SH-SY5Y (cell line): ENCODE measurements around the gene DMGDH.

Source experiments
- GATA2 ChIP-seq: IDR thresholded peaks from 2 replicates; pipeline ENCODE4 v1.6.1; 2011; ENCODE audit warnings: mild to moderate bottlenecking, low read depth, low read length
- GATA3 ChIP-seq: IDR thresholded peaks from 2 replicates; pipeline ENCODE4 v1.6.1; 2011; ENCODE audit warnings: low read depth, mild to moderate bottlenecking, low read length, moderate library complexity

DNA sequence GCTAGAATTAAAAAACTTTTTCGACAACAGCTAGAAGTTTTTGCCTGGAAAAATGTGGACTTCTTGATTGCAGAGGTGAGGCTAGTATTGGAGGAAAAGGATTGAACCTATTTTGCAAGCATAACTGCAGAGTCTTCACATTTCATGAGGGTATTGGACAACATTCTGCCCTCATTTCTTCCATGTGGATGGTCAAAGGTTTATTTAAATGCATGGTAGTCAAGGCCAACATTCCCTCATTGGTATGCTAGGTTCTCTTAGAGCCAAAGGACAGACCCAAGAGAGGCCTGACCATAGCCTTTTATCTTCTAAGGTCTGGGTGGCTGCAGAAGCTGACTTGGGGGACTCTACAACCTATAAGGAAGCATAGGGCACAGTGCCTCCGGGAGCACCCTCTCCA, 11.3 kb upstream of the DMGDH start:
- TF ChIP-seq GATA3 (no peak), GATA2 (no peak)
